Measurements from ENCODE around the gene MMRN2. TPM values are rescaled to one million over a fixed set of nuclear protein-coding genes. Genes with fewer than 3 reads are reported as not detected.

Gene MMRN2
- total RNA-seq, 1 experiment from 2014 or later, result not detected

GRCh38 chr10:86905429-86905828, 52.0 kb downstream of the MMRN2 start:
- POLR2A ChIA-PET (ENCODE audit: low non-redundant PET), result no interaction called here
- H3K36me3 ChIP-seq (ENCODE audit: insufficient read depth, low read length, poor library complexity, severe bottlenecking), result peaks cover 62% of the 10 kb centered on the region

GRCh38 chr10:86904600-86904999, 52.8 kb downstream of the MMRN2 start:
- no peak overlapping the region for H3K27ac ChIP-seq (ENCODE audit: low read depth, low read length, poor library complexity, severe bottlenecking)
- H3K4me1 ChIP-seq (ENCODE audit: insufficient read depth, low read length, poor library complexity, severe bottlenecking), result peaks cover 7% of the 10 kb centered on the region
- POLR2A ChIA-PET (ENCODE audit: low non-redundant PET), result no interaction called here
- no TSS peak for BruUV-seq (replicated peaks)
- no peaks in the 10 kb centered on the region for H3K27me3 ChIP-seq (replicated peaks; ENCODE audit: insufficient read depth, low read depth, low read length, poor library complexity)
- peaks cover 68% of the 10 kb centered on the region for H3K36me3 ChIP-seq (ENCODE audit: insufficient read depth, low read length, poor library complexity, severe bottlenecking)
- no peak for DNase-seq (ENCODE audit: low spot score)
- intact Hi-C loops (cut with micrococcal nuclease; ENCODE audit: unreplicated experiment), result no loop called here
- TF ChIP-seq CTCF (conservative IDR thresholded peaks at IDR 0.05; ENCODE audit: low read depth, low read length) (no peak), EZH2 (IDR thresholded peaks at IDR 0.05; ENCODE audit: borderline replicate concordance, low read depth, low read length, poor library complexity, severe bottlenecking) (no peak)
- CTCF ChIA-PET, result no interaction called here
- H3K9me3 ChIP-seq (ENCODE audit: low read depth, low read length, poor library complexity, severe bottlenecking), result peaks cover 9% of the 10 kb centered on the region
- no peak overlapping the region for H3K4me3 ChIP-seq (ENCODE audit: low read depth, low read length, poor library complexity, severe bottlenecking)

More at GRCh38 chr10:86905429-86905828, 52.0 kb downstream of the MMRN2 start:
- intact Hi-C loops (cut with micrococcal nuclease; ENCODE audit: unreplicated experiment), result no loop called here
- Histone ChIP-seq H3K9me3 (ENCODE audit: low read depth, low read length, poor library complexity, severe bottlenecking) (peaks cover 9% of the 10 kb centered on the region), H3K27ac (ENCODE audit: low read depth, low read length, poor library complexity, severe bottlenecking) (no peak overlapping the region), H3K4me1 (ENCODE audit: insufficient read depth, low read length, poor library complexity, severe bottlenecking) (no peaks in the 10 kb centered on the region), H3K4me3 (ENCODE audit: low read depth, low read length, poor library complexity, severe bottlenecking) (no peak overlapping the region), H3K27me3 (replicated peaks; ENCODE audit: insufficient read depth, low read depth, low read length, poor library complexity) (no peaks in the 10 kb centered on the region)
- no peak for TF ChIP-seq CTCF (conservative IDR thresholded peaks at IDR 0.05; ENCODE audit: low read depth, low read length)
- TF ChIP-seq EZH2 (IDR thresholded peaks at IDR 0.05; ENCODE audit: borderline replicate concordance, low read depth, low read length, poor library complexity, severe bottlenecking), result no peak
- CTCF ChIA-PET, result no interaction called here
- no peak for DNase-seq (ENCODE audit: low spot score)
- no TSS peak for BruUV-seq (replicated peaks)

GRCh38 chr10:86900955-86901354, 56.5 kb downstream of the MMRN2 start:
- ChIA-PET CTCF (interaction anchor here (0.6 to 1.1 kb wide), 2 partner anchors 188 to 745 kb away, joined by 3 read pairs; no protein-coding TSS in a partner anchor), POLR2A (ENCODE audit: low non-redundant PET) (no interaction called here)

More at GRCh38 chr10:86900955-86901354, 56.5 kb downstream of the MMRN2 start:
- intact Hi-C loops (cut with micrococcal nuclease; ENCODE audit: unreplicated experiment), result no loop called here
- DNase-seq (ENCODE audit: low spot score), result no peak
- peaks cover 3% of the 10 kb centered on the region for H3K9me3 ChIP-seq (ENCODE audit: low read depth, low read length, poor library complexity, severe bottlenecking)
- H3K4me3 ChIP-seq (ENCODE audit: low read depth, low read length, poor library complexity, severe bottlenecking), result no peak overlapping the region
- H3K36me3 ChIP-seq (ENCODE audit: insufficient read depth, low read length, poor library complexity, severe bottlenecking), result peaks cover 54% of the 10 kb centered on the region
- H3K4me1 ChIP-seq (ENCODE audit: insufficient read depth, low read length, poor library complexity, severe bottlenecking), result peaks cover 26% of the 10 kb centered on the region
- H3K27me3 ChIP-seq (replicated peaks; ENCODE audit: insufficient read depth, low read depth, low read length, poor library complexity), result no peaks in the 10 kb centered on the region
- H3K27ac ChIP-seq (ENCODE audit: low read depth, low read length, poor library complexity, severe bottlenecking), result no peak overlapping the region
- no peak for TF ChIP-seq EZH2 (IDR thresholded peaks at IDR 0.05; ENCODE audit: borderline replicate concordance, low read depth, low read length, poor library complexity, severe bottlenecking)
- BruUV-seq (replicated peaks), result no TSS peak
